NK-92 treated with Interleukin-12 subunit alpha and Interleukin-12 subunit beta, amount 100 ng/mL, for 24 hours (cell line): ENCODE data around the gene TENM4.

ENCODE experiments used
- DNase-seq: peaks from one replicate; lab custom pipeline; 2025; lab: John Stamatoyannopoulos, UW

TENM4 gene

DNA sequence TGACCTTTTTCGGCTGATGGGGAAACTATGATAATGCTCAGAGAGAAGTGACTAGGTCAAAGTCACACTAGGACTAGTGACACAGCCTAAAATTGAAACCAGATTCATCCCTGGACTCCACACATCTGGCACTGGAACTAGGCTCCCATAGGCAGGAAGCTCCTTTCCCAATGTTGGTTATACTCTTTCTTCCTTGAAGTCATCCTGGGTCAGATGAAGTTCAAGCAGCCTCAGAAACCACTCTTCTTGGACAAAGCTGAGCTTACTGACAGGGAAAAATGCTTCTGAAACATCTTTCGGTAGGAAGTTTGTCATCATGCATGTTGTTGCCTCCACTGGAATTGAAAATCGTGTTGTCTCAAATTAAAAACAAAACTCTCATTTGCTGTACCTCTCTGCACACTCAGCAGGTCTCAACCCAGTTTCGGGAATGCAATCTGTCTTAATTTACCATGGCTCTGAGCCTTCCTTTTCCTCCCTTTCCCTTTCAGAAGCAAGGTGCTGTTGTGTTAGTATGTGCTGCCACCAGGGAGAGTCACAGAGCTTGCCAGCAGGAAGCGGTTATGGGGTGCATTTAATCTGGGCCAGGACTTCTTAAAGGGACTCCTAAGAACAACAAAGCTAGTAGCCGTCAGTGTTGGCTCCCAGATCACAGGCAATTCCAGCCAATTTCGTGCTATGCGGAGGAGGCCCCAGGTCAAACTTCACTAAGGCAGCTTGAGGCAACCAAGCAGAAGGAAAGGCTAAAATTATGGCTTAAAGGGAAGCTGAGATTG, 384.8 kb downstream of the TENM4 start:
- DNase-seq, result no peak

DNA sequence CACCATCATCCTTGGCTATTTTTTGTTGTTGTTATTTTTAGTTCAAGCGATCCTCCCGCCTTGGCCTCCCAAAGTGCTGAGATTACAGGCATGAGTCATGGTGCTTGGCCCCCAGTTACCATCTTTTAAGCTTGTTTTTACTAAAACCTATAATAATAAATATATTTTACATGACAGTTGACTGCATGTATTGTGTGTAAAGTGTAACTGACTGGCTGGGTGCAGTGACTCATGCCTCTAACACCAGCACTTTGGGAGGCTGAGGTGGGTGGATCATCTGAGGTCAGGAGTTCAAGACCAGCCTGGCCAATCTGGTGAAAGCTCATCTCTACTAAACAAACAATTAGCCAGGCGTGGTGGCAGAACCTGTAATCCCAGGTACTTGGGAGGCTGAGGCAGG, 386.2 kb downstream of the TENM4 start:
- DNase-seq, result no peak

DNA sequence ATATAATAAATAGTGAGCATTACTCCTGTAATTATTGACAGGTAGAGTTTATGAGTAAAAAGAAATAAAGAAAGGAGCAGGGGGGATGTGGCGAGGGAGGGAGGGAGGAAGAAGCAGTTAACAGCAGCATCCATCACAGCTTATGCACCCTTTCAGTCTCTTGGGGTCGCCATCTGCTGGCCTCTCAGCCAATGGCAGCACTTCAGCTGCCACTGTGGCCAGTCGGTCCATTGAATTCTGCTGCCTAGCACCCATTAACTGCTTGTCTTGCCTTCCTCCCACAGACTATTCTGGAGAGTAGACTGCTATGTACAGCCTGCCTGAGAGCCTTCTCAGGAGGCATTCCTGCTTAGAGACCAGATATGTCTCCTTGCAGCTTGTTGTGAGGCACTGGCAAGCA, 388.3 kb downstream of the TENM4 start:
- no peak for DNase-seq

DNA sequence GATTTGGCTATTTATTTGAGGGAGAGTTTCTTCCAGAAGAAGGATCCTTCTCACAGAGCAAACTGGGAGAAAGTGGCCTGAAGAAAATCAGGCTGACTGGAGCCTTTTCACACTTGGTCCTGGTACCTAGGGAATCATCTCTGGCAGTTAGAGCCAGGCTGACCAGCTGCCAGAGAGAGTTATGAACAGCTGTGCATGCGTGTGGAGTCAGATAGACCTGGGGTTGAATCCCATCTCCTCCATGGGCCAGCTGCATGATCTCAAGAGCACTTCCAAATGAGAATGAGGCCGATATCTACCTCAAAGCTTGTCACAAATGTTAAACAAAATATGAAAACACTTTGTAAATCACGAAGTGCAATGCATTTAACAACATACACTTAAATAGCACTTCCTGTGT, 390.0 kb downstream of the TENM4 start:
- no peak for DNase-seq

DNA sequence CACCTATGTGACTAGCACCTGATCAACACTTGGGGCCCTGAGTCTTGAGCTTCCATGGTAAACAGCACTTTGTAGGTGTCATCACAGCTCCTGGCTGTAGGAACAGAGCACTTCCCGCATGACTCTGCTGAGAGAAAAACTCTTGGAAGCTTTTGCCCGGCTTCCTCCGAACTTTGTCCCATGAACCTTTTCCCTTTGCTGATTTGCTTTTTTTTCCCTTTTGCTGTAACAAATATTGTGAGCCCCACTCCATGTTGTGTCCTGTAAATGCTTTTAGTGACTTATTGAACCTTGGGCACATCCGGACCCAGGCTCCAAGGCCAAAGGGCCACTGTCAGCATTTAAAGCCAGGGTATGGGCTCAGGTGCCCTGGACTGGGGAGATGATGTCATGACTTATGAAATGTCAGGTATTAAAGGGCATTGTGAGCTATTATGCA, 391.1 kb downstream of the TENM4 start:
- no peak for DNase-seq

DNA sequence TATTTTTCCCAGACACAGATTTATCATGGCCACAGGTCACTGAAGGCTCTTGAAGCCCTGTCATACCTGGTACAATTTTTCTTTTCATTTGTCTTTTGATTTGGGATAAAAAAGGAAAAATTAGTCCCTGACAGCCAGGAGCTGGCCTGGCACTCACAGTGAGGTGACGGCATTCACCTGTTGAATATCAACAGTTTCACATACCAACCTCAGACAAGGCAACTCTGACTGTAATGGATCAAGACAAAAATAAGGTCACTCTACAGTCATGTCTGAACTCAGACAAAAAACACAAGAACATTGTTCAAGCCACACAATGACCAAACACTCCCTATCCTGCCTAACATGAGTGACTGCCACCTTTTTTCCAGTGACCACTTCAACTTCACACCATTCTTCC, 392.9 kb downstream of the TENM4 start:
- no peak for DNase-seq

DNA sequence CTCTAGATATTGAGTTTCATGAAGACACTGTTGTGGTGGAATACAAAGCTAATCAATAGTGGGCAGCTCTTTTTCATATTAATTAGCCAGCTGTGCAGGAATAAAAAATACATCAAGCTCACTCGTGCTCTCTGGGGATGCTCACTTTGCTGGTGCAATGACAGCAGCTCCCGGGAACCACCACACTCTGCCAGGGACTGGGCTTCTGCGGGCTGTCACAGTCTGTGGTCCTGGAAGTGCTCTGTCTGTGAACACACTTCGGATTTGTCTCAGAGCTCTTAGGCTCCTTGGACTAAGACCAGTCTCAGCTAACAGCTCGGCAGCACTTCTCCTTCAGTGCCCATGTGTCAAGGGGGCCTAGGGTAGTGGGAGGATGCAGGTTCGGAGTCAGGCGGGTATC, 393.5 kb downstream of the TENM4 start:
- DNase-seq, result no peak

DNA sequence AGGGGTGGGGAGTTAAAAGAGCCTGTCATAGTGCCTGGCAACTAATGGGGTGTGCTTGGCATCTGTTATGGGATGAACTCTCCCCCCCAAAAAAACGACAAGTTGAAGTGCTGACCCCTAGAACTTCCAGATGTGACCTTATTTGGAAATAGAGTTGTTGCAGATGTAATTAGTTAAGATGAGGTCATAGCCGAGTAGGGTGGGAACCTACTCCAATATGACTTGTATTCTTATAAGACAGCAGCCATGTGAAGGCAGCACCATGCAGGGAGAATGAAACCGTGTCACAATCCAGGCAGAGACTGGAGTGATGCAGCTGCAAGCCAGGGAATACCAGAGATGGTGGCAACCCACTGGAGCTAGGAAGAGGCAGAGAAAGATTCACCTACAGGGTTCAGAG, 394.5 kb downstream of the TENM4 start:
- no peak for DNase-seq

DNA sequence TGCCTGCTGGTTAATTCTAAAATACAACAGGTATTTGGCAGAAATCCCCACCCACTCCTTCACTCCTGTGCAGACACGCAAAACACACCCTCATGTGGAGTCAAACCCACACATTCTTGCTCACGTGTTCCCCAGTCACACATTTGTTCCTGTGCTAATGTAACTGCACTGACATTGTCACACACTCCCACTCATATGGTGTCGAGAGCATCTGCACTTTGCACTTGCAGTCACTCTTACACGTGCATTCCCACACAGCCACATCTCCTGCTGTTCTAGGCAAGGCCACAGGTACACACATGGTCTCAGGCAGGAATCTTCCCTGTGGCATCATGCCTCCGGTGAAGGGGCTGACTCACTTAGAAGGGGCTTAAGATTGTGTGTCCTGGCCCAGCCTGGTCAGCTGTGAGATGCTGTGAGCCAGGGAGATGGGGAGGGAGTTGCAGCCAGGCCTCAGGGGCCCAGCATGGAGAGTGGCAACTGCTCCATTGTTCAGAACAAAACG, 395.0 kb downstream of the TENM4 start:
- no peak for DNase-seq

DNA sequence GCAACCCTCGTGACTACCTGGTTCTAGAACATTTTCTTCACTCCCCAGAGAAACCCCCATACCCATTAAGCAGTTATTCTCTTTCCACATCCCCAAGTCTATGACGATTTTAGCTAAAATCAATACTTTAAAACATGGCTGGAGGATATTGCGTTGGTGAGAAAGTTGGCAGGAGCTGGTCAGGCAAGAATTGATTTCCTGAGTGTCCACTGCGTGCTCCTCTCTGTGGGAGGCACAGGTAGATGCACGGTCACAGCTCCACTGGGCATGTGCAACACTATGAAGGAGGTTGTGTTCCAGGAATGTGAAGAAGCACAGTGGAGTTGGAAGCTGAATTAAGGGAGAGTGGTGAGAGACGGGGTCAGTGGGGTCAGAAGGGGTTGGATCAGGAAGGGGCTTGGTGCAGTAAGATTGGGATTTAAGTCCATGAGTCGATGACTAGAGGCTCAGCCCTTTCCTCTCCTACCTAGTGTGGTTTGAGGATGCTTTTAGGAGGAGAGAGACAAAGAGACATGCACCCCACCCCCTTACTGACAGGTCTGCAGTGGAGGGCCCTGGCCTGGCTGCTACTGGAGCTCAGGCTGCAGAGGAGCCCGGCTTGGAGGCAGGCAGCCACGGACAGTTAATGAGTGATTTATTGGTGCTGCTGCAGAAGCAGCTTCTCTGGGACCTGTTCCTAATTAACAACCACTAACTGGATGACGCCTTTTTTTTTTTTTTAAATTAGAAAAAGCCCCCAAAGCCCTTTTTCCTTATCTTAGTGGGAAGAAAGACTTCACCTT, 395.6 kb downstream of the TENM4 start:
- no peak for DNase-seq

DNA sequence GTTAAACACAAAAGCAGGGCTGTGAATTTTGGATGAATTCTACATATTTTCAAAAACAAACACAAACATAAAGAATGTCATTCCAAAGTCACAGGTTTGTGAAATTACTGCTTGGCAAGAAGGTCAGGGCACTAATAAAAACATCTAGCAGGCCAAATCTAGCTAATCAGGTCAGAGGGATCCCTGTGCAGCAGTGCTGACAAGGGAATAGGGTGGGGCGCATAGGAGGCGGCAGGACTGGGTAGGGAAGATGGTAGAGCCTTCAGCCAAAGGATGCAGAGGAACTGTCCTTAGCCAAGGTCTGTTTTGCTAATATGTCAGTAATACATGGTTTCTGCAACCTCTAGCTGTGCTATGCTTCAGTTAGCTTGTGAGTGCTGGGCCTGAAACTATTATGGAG, 396.6 kb downstream of the TENM4 start:
- no peak for DNase-seq

DNA sequence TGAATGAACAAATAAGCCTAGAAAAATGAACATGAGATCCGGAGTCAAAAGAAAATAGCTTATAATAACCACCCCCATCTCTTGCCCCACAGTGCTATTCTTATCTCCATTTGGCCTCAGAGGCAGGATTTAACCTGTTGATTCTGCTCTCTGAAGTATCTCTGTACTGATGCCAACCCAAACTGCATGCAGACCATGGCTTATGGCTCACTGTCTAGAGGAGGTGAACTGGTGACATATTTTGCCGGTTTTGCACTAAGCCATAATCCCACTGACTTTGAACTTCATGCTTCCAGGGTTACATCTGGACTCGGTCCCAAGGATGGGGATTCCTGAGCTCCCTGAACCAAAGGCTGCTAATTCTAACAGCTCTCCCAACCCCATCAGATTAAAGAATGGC, 397.1 kb downstream of the TENM4 start:
- DNase-seq, result no peak

DNA sequence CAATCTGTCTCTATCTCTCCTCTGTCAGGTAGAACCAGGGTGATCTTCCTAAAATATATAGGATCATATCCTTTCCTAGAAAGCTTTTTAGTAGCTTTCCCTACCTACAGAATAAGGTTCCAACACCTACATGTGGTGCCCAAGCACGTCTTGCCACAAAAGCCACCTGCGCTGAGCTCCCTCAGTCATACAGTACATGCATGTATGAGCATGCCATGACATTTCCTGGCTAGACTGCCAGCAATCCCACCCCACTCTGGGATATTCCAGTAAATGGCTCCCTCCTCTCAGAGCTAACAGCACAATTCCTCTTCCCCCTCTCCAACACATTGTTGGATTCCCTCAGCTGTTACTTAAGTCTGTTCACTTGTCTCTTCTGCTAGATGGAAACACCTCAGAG, 398.0 kb downstream of the TENM4 start:
- DNase-seq, result no peak

DNA sequence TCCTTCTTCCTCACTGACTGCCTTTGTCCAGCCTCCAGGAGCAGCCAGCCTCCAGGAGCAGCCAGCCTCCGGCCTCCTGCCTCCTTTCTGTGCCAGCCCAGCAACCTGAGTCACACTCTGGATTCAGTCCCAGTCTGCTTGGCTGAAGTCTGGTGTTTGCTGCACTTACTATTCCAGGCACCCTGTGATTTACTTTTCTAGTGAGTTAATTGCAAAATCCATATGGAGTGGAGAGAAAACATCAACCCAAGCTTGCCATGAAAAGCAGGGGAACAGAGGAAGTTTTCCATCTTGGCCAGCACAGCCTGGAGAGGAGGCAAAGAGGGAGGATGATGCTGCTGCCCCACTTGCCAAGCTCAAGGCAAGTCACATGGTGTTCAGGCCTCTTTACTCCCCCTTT, 400.5 kb downstream of the TENM4 start:
- DNase-seq, result no peak

DNA sequence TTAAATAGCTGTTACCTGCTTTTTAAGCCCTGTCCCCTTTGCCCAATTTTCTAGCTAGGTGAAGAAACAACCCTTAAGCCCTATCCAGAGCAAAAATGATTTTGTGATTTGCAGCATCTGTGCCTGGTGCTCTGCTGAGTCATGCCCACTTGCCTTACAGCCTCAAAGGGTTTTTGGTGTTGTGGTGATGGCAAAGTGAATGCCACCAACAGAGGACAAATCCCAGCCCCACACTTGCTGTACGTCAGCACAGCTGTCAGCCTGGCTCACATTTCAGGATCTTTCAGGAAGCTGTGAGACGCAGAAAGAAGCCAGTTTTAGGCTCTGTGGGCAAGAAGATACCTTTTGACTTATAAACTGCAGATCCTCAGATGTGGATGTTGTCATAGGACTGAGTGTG, 401.7 kb downstream of the TENM4 start:
- no peak for DNase-seq

DNA sequence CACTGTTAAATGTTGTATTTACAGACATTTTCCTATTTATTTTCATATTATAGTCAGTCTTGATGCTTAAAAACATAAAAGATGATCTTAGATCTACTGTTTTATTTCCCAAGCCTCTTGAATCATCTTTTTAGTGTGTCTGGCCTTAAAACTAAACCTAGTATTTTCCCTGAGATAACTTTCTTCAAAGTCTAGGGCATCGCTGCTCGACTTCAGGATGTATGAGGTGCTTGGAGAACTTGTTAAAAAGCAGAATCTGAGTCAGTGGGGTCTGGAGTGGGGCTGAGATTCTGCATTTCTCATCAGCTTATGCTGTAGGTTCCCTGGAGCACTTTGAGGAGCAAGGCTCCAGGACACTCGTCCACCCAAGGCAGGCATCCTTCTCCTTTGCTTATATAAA, 404.9 kb downstream of the TENM4 start:
- no peak for DNase-seq

DNA sequence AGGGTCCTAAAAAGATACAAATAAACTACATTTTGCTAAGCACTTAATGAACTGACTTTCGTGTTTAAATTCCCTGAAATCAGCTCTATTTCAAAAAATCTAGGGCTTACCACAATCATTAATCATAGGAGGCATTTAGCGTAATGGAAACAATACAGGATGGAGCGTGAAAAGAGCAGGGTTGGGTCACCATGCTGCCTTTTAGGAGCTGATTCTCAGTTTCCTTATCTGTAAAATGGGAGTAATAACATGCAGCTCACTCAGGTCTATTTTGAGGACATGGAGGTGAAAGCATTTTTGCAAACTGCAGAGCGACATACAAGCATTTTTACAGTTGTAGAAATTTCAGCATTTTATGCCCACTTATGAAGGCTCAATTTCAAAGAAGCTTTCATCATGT, 407.0 kb downstream of the TENM4 start:
- DNase-seq, result no peak

DNA sequence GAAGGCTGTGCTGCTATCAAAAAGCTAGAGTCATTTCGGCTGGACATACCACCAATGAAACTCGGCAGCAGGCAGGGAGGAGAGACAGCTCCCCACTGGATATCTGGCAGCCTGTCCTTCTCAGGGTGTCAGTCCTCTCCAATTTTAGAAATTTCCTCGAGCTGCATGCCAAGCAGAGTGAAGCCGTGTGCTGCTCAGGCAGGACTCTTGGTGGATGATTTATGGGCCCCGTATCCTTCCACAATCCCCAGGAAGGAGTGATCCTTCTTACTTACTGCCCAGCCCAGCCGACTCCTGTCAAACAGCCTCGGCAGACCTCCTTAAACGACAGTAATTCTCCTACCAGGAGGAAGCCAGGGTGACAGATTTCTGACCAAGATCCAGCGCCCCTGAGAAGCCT, 410.4 kb downstream of the TENM4 start:
- DNase-seq, result no peak

DNA sequence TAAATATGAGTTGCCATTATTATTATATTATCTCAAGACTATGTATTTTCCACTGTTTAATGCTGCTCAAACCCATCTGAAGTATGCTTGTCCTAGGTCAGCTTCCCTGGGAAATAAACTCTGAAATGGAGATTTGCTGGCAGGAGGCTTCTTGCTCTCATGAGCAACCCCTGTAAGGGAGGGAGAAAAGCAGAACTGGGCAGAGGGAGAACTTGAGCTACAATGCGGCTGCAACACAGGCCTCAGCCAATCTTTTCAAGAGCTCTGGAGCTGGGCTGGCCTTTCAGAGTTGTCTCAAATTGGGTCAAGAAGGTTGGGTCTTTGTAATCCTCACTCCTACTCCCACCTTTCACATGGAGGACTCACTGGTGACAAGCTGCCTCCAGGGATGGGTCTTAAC, 412.6 kb downstream of the TENM4 start:
- DNase-seq, result no peak

DNA sequence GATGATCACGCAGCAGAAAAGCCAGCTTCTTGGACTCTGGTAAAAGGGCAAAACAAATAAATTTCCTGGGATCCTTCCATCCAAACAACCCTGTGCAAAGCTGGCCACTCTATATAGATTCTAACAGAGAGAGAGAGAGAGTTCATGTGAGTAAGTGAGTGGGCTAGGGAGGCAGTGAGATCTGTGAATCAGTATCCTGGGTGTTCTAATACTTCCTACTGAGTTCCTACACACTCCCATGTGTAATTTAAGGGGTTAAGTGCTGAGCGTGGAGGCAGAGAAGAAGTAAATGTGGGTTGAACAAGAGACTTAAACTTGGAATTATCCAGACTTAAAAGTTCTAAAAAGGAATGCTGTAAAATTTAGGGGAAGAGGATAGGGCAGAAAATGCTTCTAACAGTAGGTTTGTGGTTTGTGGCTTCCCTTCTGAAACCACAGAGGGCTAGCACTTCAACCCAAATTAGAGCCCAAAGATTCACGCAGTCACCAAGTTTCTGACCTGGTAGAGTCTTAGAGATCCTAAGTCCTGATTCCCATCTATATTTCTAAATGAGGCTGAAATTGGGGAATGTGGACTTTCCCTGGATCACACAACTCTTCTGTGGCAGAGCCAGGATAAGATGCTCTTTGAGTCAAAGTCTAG, 413.9 kb downstream of the TENM4 start:
- no peak for DNase-seq

DNA sequence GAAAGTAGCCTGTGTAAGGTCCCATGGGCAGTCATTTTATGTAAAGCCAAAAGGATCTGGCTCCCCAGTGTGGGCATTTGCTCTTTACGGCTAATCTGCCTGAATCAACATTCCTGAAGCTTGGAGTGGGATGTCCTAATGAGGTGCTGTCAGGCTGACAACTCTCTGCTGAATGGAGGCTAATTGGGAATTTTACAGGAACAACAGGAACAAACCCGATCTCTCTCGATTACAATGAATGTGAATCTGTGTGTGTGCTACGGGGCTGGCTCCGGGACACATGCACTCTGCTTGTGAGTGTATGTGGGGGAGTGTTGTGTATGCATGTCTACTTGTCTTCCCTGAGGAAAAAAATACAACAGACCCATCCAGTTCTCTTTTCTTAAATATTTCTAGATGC, 415.2 kb downstream of the TENM4 start:
- no peak for DNase-seq

DNA sequence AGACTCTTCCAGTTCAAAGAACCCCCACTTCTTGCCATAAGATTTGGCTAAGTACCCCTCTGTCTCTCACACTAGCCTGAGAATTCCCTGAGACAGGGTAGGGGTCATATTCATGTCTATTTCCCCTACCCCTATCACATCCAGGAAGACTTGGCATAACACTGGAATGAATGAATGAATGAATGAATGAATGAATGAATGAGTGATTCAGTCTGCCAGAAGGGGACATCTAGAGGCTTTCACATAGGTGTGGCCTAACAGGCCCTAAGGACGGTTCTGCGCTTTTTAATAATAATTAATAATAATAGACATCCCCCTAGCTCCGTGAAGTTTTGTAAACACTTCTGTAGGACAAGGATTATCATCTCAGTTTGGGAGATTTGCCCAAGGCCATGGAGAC, 415.7 kb downstream of the TENM4 start:
- no peak for DNase-seq

DNA sequence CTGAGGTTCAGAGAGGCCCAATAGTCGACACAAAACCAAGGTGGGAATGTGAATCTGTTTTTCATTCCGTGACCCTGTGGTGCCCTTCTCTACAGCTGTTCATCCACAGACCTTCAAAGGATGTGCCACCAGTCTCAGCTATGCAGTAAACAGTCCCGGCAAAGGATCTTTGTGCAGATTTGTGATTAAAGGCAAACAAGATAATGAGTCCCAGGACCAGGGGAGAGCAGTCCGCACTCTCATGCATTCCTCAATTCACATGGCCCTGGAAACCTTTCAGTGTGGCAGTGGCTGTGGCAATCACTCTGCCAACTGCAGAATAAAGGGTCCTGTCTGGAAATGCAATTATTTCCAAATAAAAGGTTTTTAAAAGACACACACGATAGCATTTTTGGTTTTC, 418.6 kb downstream of the TENM4 start:
- DNase-seq, result no peak
